Activated T-cell treated with anti-CD3 and anti-CD28 coated beads, Interleukin-2, amount 50 U/mL, for 1 hour (primary cell): ENCODE results near the gene MALSU1.
"Not testable (repeated sequence)": the region's sequence is repeated elsewhere in the genome, so short reads cannot be mapped to it uniquely, and the experiment has no call there.

Experiments
- DNase-seq: peaks from one replicate; pipeline ENCODE4 v3.0.0-alpha.2; 2020

The MALSU1 gene

GRCh38 chr7:23287612-23288011 lies 11.5 kb upstream of the MALSU1 start:
- DNase-seq = no peak

GRCh38 chr7:23290993-23291392 lies 8.1 kb upstream of the MALSU1 start:
- no peak for DNase-seq

GRCh38 chr7:23291957-23292560 lies 7.1 kb upstream of the MALSU1 start:
- DNase-seq = no peak

GRCh38 chr7:23292623-23293022 lies 6.5 kb upstream of the MALSU1 start:
- DNase-seq = no peak

- DNase-seq = no peak
Observed at GRCh38 chr7:23293500-23294073, 5.6 kb upstream of the MALSU1 start.

GRCh38 chr7:23294549-23295400 lies 4.4 kb upstream of the MALSU1 start:
- DNase-seq = no peak

GRCh38 chr7:23295401-23295697 lies 3.8 kb upstream of the MALSU1 start:
- no peak for DNase-seq

- DNase-seq = peak; percentile 33
Observed at GRCh38 chr7:23298141-23298881, 828 bp upstream of the MALSU1 start.

- no peak for DNase-seq
Observed at GRCh38 chr7:23299770-23300300, 696 bp downstream of the MALSU1 start.

- no peak for DNase-seq
Observed at GRCh38 chr7:23306936-23307521, 7.9 kb downstream of the MALSU1 start.

- no peak for DNase-seq
Observed at GRCh38 chr7:23308754-23309153, 9.6 kb downstream of the MALSU1 start.

GRCh38 chr7:23312141-23312540 lies 13.0 kb downstream of the MALSU1 start:
- not testable (repeated sequence) for DNase-seq

GRCh38 chr7:23315366-23315765 lies 16.2 kb downstream of the MALSU1 start:
- DNase-seq = no peak

GRCh38 chr7:23331132-23331531 lies 32.0 kb downstream of the MALSU1 start:
- DNase-seq = no peak

- no peak for DNase-seq
Observed at GRCh38 chr7:23332193-23332592, 33.1 kb downstream of the MALSU1 start.

- no peak for DNase-seq
Observed at GRCh38 chr7:23332910-23333612, 33.9 kb downstream of the MALSU1 start.

GRCh38 chr7:23333671-23334246 lies 34.6 kb downstream of the MALSU1 start:
- DNase-seq = no peak

GRCh38 chr7:23334482-23335056 lies 35.4 kb downstream of the MALSU1 start:
- no peak for DNase-seq

- DNase-seq = no peak
Observed at GRCh38 chr7:23335136-23335535, 36.0 kb downstream of the MALSU1 start.

GRCh38 chr7:23335621-23336020 lies 36.5 kb downstream of the MALSU1 start:
- DNase-seq = no peak

GRCh38 chr7:23336086-23336485 lies 36.9 kb downstream of the MALSU1 start:
- DNase-seq = no peak
